Measurements from ENCODE around the gene LDB1. TPM values are rescaled to one million over a fixed set of nuclear protein-coding genes. Genes with fewer than 3 reads are reported as not detected.

Gene LDB1
- total RNA-seq, 2 donors from 2014 or later, result 30.8 to 31.4 TPM

- TF ChIP-seq CTCF (IDR thresholded peaks at IDR 0.05), result no peak
- Histone ChIP-seq H3K4me1 (peaks cover 25% of the 10 kb centered on the region), H3K27me3 (no peaks in the 10 kb centered on the region), H3K4me3 (no peak overlapping the region), H3K9ac (ENCODE audit: low read depth in 2 of 2, low read length in 2 of 2) (no peak overlapping the region), H3K36me3 (no peaks in the 10 kb centered on the region), H3K27ac (no peak overlapping the region), H3K9me3 (no peaks in the 10 kb centered on the region)
- intact Hi-C loops (cut with DNase I), result no loop called here
- DNase-seq, result no peak
Observed at GRCh38 chr10:102069071-102069470, 51.1 kb downstream of the LDB1 start.

- H3K27ac ChIP-seq, result no peak overlapping the region
- peaks cover 25% of the 10 kb centered on the region for H3K4me1 ChIP-seq
- no peak for TF ChIP-seq CTCF (IDR thresholded peaks at IDR 0.05)
- no peak overlapping the region for H3K4me3 ChIP-seq
- H3K36me3 ChIP-seq, result no peaks in the 10 kb centered on the region
- DNase-seq, result peak; percentile 44
- H3K27me3 ChIP-seq, result no peaks in the 10 kb centered on the region
- intact Hi-C loops (cut with DNase I), result no loop called here
- no peaks in the 10 kb centered on the region for H3K9me3 ChIP-seq
- H3K9ac ChIP-seq (ENCODE audit: low read depth in 2 of 2, low read length in 2 of 2), result no peak overlapping the region
Observed at GRCh38 chr10:102068216-102068615, 52.0 kb downstream of the LDB1 start.

- H3K27me3 ChIP-seq, result no peaks in the 10 kb centered on the region
- DNase-seq, result no peak
- no peak overlapping the region for H3K9ac ChIP-seq (ENCODE audit: low read depth in 2 of 2, low read length in 2 of 2)
- H3K4me1 ChIP-seq, result peaks cover 25% of the 10 kb centered on the region
- H3K27ac ChIP-seq, result no peak overlapping the region
- TF ChIP-seq CTCF (IDR thresholded peaks at IDR 0.05), result no peak
- intact Hi-C loops (cut with DNase I), result no loop called here
- H3K36me3 ChIP-seq, result no peaks in the 10 kb centered on the region
- H3K4me3 ChIP-seq, result no peak overlapping the region
- no peaks in the 10 kb centered on the region for H3K9me3 ChIP-seq
Observed at GRCh38 chr10:102067091-102067916, 52.9 kb downstream of the LDB1 start.

GRCh38 chr10:102066399-102067088 lies 53.6 kb downstream of the LDB1 start:
- no peak for TF ChIP-seq CTCF (IDR thresholded peaks at IDR 0.05)
- intact Hi-C loops (cut with DNase I), result no loop called here
- Histone ChIP-seq H3K4me1 (peaks cover 25% of the 10 kb centered on the region), H3K36me3 (no peaks in the 10 kb centered on the region), H3K9ac (ENCODE audit: low read depth in 2 of 2, low read length in 2 of 2) (peak overlapping the region; percentile 94 to 98), H3K27me3 (no peaks in the 10 kb centered on the region), H3K4me3 (peak overlapping the region; percentile 99), H3K27ac (no peak overlapping the region), H3K9me3 (no peaks in the 10 kb centered on the region)
- DNase-seq, result no peak

- no peaks in the 10 kb centered on the region for H3K9me3 ChIP-seq
- H3K4me3 ChIP-seq, result peak overlapping the region; percentile 99
- no peak for TF ChIP-seq CTCF (IDR thresholded peaks at IDR 0.05)
- H3K36me3 ChIP-seq, result no peaks in the 10 kb centered on the region
- peaks cover 25% of the 10 kb centered on the region for H3K4me1 ChIP-seq
- H3K27ac ChIP-seq, result peak overlapping the region; percentile 95
- no peaks in the 10 kb centered on the region for H3K27me3 ChIP-seq
- H3K9ac ChIP-seq (ENCODE audit: low read depth in 2 of 2, low read length in 2 of 2), result peak overlapping the region; percentile 94 to 98
- DNase-seq, result peak; percentile 26
- intact Hi-C loops (cut with DNase I), result no loop called here
Observed at GRCh38 chr10:102065561-102066398, 54.4 kb downstream of the LDB1 start.

Measured in colonic mucosa (tissue), 4 donors.